HG02763 (cell line): ENCODE results near the gene CDH22.

ENCODE experiments used
- ATAC-seq: cut with Tn5 transposase; IDR thresholded peaks from one replicate; pipeline ENCODE4 v1.9.1; 2021; ENCODE audit warnings: mild to moderate bottlenecking, moderate library complexity; ENCODE audit not compliant: unreplicated experiment

Gene CDH22

DNA sequence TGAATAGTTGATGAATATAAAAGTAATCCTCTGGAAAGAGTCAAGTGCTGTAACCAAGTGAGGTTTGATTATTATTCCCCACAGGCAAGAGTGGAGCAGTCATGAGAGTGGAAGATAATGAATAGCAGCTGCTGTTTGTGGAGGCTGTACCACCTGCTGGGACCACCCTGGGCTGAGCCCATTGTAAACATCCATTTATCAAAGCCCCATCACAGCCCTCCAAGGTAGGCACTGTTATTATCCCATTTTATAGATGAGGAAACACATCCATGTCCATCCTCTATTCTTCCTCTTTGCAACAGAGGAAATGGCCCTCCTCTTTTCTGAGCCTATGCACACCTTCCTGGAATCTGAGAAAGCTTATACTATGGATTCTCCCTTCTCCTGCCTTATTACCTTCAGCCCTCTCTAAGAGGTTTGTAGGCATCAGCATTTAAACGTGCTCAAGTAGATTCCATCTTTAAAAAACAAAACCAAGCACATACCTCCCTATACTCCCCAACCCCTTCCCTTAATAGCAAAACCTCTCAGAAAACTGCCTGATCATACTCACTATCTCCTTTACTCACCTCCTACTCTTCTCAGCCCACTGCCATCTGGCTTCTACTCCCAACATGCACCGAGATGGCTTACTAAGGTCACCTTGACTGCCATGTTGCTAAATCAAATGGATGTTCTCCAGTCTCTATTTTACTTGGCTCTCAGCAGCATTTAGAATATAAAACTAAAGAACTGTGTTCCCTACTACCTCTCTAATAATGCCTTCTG is 37.1 kb downstream of the CDH22 start:
- no peak for ATAC-seq

DNA sequence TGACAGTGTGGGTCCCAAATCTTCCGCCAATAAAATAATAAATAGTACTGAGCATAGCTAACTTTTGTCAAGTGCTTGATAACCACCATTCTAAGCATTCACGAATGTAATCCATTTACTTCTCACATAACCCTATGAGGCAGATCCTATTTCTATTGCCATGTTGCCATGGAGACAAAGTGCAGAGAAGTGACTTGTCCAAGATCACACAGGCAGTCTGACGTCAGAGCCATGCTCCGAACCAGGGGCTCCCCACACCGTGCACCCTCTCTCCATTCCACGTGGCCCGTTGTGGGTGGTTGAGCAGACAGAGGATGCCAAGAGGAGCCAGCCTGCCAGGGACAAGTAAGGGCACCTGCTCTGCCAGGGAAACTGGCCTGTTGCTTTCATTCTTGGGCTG is 38.9 kb downstream of the CDH22 start:
- no peak for ATAC-seq

DNA sequence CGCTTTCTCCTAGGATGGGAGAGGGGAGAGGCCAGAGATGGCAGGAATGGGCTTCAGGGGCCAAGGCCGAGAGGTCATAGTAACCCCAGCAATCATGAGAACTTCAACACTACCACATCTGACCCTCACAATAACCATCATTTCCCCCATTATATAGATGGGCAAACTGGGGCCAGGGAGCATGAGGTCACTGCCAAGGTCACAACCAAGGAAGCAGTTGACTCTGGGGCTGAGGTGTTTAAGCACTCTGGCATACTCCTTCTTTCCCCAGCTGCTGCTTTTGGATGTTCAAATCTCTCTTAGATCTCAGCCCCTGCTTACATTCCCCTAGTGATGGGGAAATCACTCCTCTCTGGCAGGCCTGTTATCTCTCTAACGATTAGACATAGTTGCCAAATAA is 39.6 kb downstream of the CDH22 start:
- ATAC-seq, result no peak

DNA sequence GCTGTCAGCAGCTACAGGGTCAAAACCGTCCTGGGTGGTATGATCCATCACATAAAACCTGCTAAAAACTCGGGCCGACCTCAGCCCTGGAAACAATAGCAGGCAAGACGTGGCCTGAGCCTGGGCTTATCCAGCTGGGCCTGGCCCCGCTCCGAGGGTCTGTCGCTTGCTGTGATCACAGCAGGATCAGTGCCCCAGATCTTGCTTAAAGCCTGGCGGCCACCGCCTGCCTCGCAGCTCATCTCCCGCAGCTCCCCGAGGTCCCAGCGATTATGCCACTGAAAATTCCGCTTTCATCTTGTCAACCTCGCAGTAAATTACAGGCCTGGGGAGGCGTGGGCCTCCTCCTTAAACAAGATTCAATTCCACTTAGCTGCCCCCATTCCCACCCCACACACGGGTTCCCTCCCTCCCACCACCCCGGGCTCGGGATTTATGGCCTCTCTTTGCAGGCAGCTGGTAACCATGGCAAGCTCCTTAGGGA is 40.1 kb downstream of the CDH22 start:
- ATAC-seq, result no peak

DNA sequence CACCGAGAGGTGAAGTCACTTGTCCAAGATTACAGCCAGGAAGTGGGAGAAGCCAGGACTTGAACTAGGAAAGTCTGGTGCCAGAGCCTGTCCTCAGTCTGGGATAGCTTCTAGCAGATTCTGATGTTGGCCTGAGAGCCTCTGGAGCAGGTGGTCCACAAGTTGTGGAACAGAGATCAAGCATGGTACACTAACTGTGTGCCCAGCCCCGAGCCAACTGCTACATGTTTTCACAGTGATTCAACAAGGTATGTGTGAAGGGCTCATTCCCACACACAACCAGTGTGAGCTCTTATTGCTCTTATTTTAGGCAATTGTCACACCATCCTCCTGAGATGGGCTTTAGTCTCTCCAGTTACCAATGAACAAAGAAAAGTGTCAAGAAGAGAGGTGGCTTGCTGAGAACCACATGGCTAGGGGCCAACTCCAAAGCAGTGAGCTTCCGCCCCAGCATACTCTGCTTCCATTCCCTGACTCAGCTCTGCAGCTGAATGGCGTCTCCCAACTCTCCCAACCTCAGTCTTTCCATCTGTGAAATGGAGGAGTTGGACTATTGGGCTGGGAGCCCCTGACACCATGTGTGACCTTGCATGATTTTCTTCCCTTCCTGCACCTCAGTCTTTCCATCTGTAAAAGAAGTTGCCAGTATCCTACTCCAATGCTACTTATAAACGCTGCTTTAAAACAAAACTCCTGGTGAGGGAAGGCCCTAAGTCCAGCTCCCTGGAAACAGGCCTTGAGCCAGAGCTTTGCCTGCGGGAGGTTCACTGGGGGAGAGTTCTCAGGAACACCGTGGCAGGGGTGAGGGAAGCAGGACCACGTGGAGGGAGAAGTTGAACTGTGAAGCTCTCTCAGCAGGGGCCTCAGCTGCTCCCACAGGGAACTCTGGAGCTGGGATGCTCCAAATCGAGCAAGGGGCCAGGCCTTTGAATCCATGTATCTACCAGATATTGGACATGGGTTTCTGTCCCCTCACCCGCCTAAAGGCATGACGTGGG is 40.9 kb downstream of the CDH22 start:
- ATAC-seq, result no peak

DNA sequence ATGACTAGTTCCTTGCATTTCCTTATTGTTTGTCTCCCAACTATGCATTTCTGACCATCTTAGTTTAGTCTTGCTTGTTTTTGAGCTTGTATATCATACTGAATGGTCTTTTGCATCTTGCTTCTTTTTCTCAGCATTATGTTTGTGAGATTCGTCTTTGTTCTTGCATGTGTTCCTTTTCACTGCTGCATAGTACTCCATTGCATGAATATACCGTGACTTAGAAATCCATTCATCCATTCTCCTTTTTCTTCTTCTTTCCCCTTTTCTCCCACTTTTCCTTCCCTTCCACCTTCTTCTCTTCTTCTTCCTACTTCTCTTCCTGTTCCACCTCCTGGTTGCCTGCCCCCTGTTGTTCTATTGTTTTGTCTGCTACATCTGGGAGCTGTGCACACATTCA is 42.8 kb downstream of the CDH22 start:
- ATAC-seq, result no peak

DNA sequence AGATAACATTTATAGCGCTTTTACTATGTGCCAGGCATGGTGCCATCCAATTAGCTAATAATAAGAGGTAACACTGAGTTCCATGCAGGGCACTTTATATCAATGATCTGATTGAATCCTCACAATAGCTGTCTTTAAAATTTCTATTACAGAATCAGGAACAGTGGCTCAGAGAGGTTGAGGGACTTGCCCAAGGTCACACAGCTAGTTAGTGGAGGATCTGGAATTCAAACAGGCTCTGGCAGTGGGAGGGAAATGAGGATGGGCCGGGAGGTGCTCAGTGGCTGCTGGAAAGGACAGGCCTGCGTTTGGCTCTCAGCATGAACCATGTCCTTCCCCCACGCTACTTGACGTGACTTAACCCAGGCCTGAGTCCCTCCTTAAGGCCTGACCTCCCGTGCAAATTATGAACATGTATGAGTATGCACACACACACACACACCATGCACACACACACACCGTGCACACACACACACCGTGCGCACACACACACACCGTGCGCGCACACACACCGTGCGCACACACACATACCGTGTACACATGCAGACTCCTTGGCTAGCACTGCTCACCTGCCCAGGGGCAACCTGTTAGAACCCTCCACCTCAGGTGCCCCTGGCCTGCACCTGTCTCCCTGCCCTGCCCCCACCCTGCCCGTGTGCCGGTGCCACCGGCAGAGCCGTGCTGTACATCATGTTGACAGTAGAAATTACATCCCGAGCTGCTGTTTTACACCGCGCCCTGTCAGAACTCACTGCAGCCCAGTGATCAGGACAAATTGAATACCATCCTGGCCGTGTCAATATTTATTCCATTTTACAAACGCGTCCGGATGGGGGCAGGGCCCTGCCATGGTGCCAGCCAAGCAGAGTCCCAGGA is 43.7 kb downstream of the CDH22 start:
- ATAC-seq, result no peak

DNA sequence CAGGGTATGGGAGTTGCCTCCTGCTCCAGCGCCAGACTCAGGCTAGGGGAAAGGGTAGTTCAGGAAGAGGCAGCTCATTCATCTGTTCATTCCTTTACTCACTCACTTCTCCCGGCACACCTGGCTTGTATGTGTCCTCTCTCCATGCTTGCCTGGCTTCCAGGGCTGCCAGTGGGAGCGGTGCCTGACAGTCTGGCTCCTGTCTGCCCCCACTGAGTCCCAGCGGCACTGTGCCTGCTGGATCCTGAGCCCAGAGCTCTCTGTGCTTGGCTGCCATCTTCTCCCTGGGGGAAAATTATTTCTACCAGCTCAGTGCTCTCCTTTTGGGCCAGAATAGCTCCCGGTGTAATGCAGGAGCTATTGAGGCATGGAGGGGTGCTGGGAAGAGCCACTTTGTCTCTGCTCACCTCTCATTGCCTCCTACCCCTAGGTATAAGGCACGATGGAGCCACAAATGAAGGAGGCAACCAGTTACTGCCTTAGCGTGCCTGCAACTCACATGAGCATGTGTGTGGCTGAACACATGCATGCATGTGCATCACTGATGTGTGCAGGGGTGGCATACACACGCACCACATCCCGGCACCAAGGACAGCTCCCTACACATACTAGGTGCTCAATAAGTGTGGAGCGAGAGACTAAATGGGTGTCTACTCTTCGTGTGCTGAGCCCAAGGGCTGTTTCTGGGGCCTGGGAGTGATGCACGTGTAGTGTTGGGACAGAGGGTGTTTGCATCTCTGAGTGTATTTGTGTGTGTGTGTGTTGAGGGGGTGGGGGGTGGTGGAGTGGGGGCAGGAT is 46.6 kb downstream of the CDH22 start:
- ATAC-seq, result no peak

DNA sequence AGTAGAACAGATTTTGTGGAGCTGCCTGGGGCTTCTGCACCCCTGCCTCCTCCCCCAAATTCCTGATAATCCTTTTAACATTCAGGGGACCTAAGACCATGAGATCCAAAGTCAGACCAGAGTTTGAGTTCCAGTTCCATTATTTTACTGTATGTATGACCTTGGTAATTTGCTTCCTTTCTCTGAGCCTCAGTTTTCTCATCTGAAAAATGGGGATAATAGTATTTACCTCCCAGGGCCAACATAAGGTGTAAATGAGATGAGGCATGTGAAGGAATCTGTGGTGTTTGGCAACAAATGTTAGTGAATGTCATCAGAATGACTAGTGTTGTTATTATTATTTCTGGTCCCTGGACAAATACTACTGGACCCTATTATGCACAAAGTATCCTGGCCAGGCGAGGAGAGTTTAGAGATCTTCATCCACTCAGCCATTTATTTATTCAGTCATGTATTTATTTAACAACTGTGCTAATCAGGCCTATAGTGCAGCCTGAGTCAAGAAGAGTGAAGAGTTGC is 47.3 kb downstream of the CDH22 start:
- ATAC-seq, result no peak

DNA sequence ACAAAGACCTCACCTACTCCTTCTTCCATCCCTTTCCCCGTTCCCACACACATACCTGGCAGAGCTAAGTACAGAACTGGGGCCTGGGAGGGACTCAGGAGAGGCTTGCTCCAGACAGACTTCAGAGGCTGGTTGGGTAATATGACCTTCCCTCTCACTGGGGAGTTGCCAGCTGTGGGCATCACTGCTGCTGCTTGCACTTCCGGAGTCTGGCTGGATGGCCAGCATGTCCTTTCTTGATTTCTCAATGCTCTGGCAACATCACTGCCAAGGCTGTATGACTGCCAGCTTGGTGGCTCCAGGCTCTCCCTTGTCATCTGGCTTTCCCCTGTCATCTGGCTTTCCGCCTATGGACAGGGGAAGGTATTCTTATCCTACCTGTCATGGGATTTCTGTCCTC is 47.8 kb downstream of the CDH22 start:
- ATAC-seq, result no peak

DNA sequence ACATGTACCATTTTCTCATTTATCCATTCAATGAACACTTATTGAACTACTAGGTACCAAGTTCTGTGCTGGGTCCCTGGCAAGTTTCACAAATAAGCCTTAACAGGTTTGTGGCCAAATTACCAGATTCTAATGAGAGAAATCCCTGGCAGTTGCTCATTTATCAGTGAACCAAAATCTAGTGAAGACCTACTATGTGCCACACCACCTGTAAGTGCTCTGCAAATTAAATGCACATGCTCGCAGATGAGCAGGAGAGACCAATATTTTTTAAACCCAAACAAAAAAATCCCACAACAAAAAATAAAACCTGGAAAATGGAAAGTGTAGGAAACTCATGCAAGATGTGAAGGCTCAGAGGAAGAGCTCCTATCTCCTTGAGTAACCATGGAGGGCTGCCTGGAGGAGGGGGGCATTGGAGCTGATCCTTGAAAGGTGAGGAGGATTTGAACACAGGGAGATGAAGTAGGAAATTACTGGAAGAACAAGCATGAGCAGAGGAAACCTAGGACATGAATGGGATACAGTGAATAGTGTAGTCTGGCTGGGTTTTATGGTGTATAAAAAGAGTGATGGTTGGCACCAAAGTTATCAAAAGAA is 48.9 kb downstream of the CDH22 start:
- no peak for ATAC-seq

DNA sequence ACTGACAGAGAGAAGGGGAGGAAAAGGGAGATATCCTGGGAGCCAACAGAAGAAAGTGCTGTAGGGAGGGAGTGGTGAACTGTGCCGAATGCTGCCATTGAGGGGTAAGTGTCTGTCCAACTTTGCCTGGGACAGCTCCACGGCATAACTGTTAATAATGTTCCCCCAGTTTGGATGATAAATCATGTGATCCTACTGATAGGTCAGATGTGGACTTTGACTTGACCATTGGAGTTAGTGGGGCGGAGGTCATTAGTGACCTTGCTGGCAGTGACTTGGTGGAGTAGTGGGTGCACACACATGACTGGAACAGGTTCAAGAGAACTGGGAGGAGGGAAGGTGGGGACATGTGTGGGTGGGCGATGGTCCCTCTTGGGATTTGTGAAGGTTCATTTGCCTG is 50.4 kb downstream of the CDH22 start:
- ATAC-seq, result no peak

DNA sequence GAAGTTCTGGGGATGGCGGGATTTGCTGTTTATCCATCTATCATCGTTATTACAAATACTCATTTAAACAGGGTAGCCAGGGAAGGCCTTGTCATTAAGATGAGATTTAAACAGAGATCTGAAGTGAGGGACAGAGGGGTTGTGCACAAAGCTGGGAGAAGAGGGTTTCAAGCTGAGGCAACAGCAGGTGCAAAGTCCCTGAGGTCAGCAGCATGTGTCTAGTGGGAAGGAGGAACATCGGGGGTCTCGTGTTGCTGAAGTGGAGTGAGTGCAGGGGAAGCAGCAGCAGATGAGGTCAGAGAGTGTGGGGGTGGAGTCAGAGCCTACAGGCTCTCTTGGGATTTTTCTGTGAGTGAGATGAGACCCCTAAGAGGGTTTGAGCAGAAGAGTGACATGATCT is 52.0 kb downstream of the CDH22 start:
- no peak for ATAC-seq

DNA sequence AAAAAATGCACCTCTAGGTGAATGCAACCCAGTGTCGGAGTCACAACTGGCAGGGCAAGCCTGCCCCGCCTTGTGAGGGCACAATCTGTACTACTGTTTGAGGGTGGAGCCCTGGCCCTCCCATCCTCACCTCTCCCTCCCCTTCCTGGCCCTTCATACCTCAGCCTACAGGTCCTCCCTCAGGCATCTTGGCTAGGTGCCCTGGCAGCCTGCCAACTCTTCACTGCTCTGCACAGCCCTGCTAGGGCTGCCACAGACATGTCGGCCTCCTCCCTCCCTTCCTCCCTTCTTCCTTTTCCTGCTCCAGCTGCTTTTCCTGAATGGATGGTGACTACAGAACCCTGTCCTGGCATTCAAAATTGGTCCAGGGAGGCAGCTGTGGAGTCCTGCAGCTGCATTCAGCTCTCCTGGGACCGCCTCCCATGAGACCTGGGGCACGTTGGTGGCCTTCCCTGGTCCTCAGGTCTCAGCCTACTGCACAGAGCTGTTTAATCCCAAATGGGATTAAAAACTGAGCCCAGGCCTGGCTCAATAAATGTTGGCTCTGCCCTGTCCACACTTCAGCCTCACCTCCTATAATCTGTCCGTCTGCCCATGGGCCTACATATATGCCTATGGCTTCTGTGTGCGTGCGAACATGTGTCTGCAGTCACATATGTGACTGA is 52.7 kb downstream of the CDH22 start:
- no peak for ATAC-seq

DNA sequence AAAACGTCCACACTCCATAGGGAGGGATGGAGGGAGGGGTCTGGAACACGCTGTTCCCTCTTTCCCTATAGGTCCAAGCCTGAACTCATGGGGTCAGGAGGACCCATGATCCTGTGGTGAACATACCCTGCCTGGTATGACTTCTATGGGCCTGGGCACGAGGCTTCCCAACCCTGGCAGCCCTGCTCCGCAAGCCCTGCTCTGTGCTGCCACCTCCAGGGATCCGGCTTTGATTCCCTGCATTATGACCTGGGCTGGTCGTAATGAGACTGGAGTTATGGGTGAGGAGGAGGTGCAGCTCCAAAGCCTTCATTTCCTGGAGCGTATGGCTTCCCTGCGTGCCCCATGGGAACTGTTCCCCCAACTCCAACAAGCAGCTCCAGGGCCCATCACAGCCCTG is 54.9 kb downstream of the CDH22 start:
- ATAC-seq, result no peak

DNA sequence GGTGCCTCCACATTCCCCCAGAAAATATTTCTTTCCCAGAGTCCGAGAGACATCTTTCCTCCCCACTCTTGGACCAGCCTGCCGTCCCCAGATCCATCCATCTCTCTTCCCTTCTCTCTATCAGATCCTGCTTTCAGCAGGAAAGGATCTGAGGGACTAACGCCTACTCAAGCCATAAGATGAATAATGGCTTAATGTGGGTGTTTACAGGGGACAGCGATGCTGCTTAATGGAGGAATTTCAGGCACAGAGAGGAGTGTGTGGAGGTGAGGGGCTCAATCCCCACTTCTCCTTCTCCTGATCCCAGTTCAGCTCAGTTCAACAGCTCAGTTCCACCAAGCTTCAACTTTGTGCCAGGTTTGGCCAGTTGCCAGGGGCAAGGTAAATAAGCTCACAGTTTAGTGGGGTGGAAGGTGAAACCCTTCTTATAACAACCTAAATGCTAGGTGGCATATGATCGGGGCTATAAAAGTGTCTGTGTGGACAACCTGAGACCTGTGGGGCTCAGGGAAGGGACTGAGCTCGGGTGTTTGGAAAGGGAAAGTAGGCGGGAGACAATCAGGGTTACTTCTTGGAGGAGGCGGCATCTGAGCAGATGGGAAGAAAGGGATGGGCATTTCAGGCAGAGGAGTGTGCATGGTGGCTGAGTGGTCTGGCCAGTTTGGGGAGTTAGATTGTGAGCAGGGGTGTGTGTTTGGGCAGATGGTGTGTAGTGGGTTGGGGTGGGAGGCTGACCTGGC is 55.8 kb downstream of the CDH22 start:
- no peak for ATAC-seq

DNA sequence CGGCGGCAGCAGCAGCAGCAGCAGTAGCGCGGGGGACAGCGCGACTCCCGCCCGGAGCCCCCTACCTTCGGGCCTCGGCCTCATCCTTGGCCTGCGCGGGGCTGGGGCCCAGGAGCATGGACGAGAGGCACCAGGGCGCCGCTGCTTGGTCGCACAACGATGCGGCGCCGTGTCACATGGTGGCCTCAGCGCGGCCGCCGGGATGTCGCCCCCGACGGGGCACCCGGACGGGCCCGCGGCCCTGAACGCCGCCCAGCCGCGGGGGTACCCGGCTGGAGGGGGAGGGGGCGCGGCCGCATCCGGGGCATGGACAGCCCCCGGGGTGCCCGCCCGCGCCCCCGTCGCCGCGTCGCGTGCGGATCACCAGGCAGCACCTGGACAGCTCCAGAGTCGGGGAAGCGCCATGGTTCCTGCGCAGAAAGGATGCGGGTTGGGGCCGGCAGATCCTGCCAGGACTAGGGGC is 57.1 kb downstream of the CDH22 start:
- no peak for ATAC-seq

DNA sequence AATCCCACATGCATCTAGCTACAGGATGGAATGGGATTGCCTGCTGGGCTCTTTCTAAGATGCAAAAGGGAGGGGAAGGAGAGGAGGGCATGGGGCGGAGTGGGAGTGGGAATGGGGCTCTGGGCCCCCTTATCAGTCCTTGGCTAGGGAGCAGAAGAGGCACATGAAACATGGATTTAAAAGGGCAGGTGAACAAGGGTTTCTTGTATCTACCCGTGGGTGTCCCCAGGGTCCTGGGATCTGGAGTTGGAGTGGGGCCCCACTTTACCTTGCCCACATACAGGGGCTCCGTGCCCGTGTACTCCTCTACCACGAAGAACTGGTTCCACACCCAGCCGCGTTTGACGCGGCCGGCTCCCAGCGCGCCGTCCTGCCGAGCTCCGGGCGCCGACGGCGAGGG is 57.5 kb downstream of the CDH22 start:
- ATAC-seq, result no peak
